GM18498 (cell line): Measurements from ENCODE around the gene ZCCHC14.
"Not testable (repeated sequence)": the region's sequence is repeated elsewhere in the genome, so short reads cannot be mapped to it uniquely, and the experiment has no call there.

Experiments used
- ATAC-seq: cut with Tn5 transposase; IDR thresholded peaks from one replicate; pipeline ENCODE4 v1.9.1; 2021; ENCODE audit warnings: mild to moderate bottlenecking, moderate library complexity; ENCODE audit not compliant: unreplicated experiment

Gene ZCCHC14

GRCh38 chr16:87366930-87367329, 125.9 kb downstream of the ZCCHC14 start:
- no peak for ATAC-seq

- ATAC-seq, result no peak
These were observed 126.5 kb downstream of the ZCCHC14 start for GRCh38 chr16:87366288-87366687.

GRCh38 chr16:87365021-87365713, 127.7 kb downstream of the ZCCHC14 start:
- no peak for ATAC-seq

GRCh38 chr16:87363771-87364455, 128.9 kb downstream of the ZCCHC14 start:
- no peak for ATAC-seq

GRCh38 chr16:87362828-87363559, 129.8 kb downstream of the ZCCHC14 start:
- ATAC-seq, result not testable (repeated sequence)

GRCh38 chr16:87361916-87362619, 130.8 kb downstream of the ZCCHC14 start:
- no peak for ATAC-seq

GRCh38 chr16:87360862-87361610, 131.8 kb downstream of the ZCCHC14 start:
- ATAC-seq, result no peak

GRCh38 chr16:87359121-87359520, 133.7 kb downstream of the ZCCHC14 start:
- ATAC-seq, result no peak

- no peak for ATAC-seq
These were observed 134.1 kb downstream of the ZCCHC14 start for GRCh38 chr16:87358696-87359095.

GRCh38 chr16:87358250-87358649, 134.6 kb downstream of the ZCCHC14 start:
- ATAC-seq, result no peak

GRCh38 chr16:87356491-87356853, 136.4 kb downstream of the ZCCHC14 start:
- ATAC-seq, result no peak
